PC-3 (cell line): ENCODE measurements around the gene LRPAP1. TPM values are rescaled to one million over a fixed set of nuclear protein-coding genes. Genes with fewer than 3 reads are reported as not detected.
"Not testable (repeated sequence)": the region's sequence is repeated elsewhere in the genome, so short reads cannot be mapped to it uniquely, and the experiment has no call there.

ENCODE experiments used
- ATAC-seq: fragments of 200-7000 bp; cut with Tn5 transposase; 2 replicates; pipeline ENCODE4 v1.9.1; 2020; ENCODE audit warnings: mild to moderate bottlenecking, moderate library complexity
- BruUV-seq: library from RNA; stranded (reverse); fragments of 400-500 nt; replicated peaks from 2 replicates; lab custom pipeline; 2021; lab: Mats Ljungman, UMichigan
- CTCF ChIA-PET: fragments of 300-600 bp; sonication (Branson Sonifier 250); formaldehyde crosslinking; loops from one replicate; lab custom pipeline; 2022; ENCODE audit warnings: antibody characterized with exemption; lab: Charles Lee
- POLR2A ChIA-PET: fragments of 300-600 bp; sonication (Branson Sonifier 250); formaldehyde crosslinking; loops from one replicate; lab custom pipeline; 2022; ENCODE audit warnings: antibody characterized with exemption; ENCODE audit not compliant: unreplicated experiment; lab: Charles Lee
- DNase-seq: peaks from one replicate; pipeline ENCODE4 v3.0.0-alpha.2; 2015
- H2AFZ ChIP-seq: fragments of 300-600 bp; sonication (generic); 2 replicates; pipeline ENCODE4 v1.6.0; 2016; ENCODE audit warnings: antibody characterized with exemption, low read length
- H3F3A ChIP-seq: fragments of 300-600 bp; sonication (generic); one replicate; pipeline ENCODE4 v1.6.0; 2017; ENCODE audit warnings: antibody characterized with exemption, low read length, control low read depth, mild to moderate bottlenecking; ENCODE audit not compliant: unreplicated experiment
- H3K27ac ChIP-seq: fragments of 300-600 bp; sonication (generic); 2 replicates; pipeline ENCODE4 v1.5.1; 2016; ENCODE audit warnings: mild to moderate bottlenecking, low read length
- H3K27me3 ChIP-seq: fragments of 300-600 bp; sonication (generic); 2 replicates; pipeline ENCODE4 v1.6.1; 2016; ENCODE audit warnings: low read length, mixed read lengths
- H3K36me3 ChIP-seq: fragments of 300-600 bp; sonication (generic); 2 replicates; pipeline ENCODE4 v1.6.1; 2016; ENCODE audit warnings: low read depth, mixed run types, low read length, mixed read lengths
- H3K4me1 ChIP-seq: fragments of 300-600 bp; sonication (generic); 2 replicates; pipeline ENCODE4 v1.5.1; 2016; ENCODE audit warnings: low read length; ENCODE audit not compliant: insufficient read depth
- H3K4me2 ChIP-seq: fragments of 300-600 bp; sonication (generic); 2 replicates; pipeline ENCODE4 v1.6.0; 2016; ENCODE audit warnings: low read length
- H3K4me3 ChIP-seq: fragments of 300-600 bp; sonication (generic); 2 replicates; pipeline ENCODE4 v1.5.1; 2016; ENCODE audit warnings: mild to moderate bottlenecking, low read length, mixed read lengths
- H3K79me2 ChIP-seq: fragments of 300-600 bp; sonication (generic); 2 replicates; pipeline ENCODE4 v1.6.1; 2017; ENCODE audit warnings: low read length, mixed read lengths
- H3K9ac ChIP-seq: fragments of 300-600 bp; sonication (generic); 2 replicates; pipeline ENCODE4 v1.6.0; 2016; ENCODE audit warnings: mild to moderate bottlenecking, low read length
- H3K9me2 ChIP-seq: fragments of 300-600 bp; sonication (generic); replicated peaks from 2 replicates; pipeline ENCODE4 v1.6.1; 2016; ENCODE audit warnings: mixed run types, low read length, mixed read lengths
- H3K9me3 ChIP-seq: fragments of 300-600 bp; sonication (generic); 2 replicates; pipeline ENCODE4 v1.6.1; 2016; ENCODE audit warnings: low read length, mixed read lengths
- H4K20me1 ChIP-seq: fragments of 300-600 bp; sonication (generic); 2 replicates; pipeline ENCODE4 v1.6.1; 2016; ENCODE audit warnings: low read length, mixed read lengths
- intact Hi-C: fragments of 100-400 bp; cut with micrococcal nuclease; formaldehyde crosslinking; loops from 2 replicates; pipeline ENCODE4 v1.9.0; 2023
- total RNA-seq: library from RNA; depleted of rRNA; stranded (reverse); fragments of >200 nt; gene quantifications from 2 replicates; pipeline ENCODE4 v1.2.3, GENCODE V29; 2014
- TF ChIP-seq, protein P1 (sequence below): fragments of 300-600 bp; sonication (generic); conservative IDR thresholded peaks from 2 replicates; pipeline ENCODE4 v1.5.1; 2017; ENCODE audit warnings: antibody characterized with exemption, low read depth, mild to moderate bottlenecking, low read length

Gene LRPAP1
- total RNA-seq, 1 experiment from 2014 or later: 133 TPM

DNA sequence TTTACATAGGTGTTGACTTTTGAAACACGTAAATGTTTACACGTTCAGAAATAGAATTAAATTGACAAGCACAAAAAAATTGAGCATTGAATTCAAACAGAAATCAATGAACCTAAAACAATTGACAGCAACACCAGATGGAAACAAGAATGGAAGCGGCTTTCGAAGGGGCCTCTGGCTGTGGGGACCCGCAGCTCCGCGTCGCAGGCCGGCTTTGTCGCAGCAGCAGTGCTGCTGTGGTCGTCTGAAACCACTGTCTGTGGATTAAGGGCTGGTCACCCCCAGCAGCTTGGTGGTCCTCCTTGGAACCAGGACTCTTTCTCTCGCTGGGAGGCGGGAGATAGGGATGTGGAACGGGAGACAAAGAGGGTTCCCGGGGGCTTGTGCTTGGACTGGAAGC is 37.4 kb upstream of the LRPAP1 start:
- BruUV-seq, H3K9ac ChIP-seq, H3K27ac ChIP-seq, H2AFZ ChIP-seq, H3K27me3 ChIP-seq, H3F3A ChIP-seq, H3K4me3 ChIP-seq, H3K36me3 ChIP-seq, H3K4me2 ChIP-seq, H3K4me1 ChIP-seq, CTCF ChIA-PET, intact Hi-C loops, POLR2A ChIA-PET, ATAC-seq, DNase-seq, H4K20me1 ChIP-seq, H3K79me2 ChIP-seq, H3K9me3 ChIP-seq, H3K9me2 ChIP-seq: not testable (repeated sequence)

DNA sequence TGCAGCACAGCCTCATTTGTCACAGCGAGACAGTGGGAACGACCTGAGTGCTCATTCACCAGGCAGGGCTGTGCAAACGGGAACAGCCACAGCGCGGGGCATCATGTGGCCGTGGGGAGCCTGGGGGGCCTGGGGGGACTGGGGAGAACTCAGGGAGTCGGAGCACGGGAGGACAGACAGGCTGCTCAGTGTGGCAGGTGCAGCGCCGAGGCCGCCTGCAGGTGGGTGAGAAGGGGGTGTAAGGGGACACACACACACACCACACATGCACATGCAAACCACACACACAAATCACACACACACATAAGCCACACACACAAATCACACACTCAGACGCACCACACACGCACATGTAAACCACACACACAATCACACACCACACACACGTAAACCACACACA is 34.5 kb upstream of the LRPAP1 start:
- intact Hi-C loops, CTCF ChIA-PET, H3K9me2 ChIP-seq: not testable (repeated sequence)

DNA sequence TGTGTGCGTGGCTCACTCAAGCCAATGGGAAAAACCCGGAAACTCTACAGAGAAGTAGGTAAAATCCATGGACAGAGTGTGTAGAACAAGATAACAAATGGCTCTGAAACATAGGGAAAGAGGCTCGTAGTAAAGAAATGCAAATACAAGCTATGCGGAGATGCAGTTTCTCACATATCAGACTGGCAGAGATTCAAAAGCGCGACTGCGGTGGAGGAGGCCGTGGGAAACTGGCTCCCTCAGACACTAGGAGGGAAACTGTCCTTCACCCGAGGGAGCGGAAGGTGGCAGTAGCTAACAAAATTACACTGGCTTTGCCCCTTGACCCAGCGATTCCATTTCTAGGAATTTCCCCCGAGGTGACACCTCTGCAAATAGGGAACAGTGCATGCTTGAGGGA is 34.1 kb upstream of the LRPAP1 start:
- BruUV-seq, CTCF ChIA-PET: not testable (repeated sequence)

More for the DNA sequence above, 34.5 kb upstream of the LRPAP1 start:
- H3K9me3 ChIP-seq, H3K27ac ChIP-seq, H3F3A ChIP-seq, POLR2A ChIA-PET, H3K79me2 ChIP-seq, H3K4me1 ChIP-seq, H3K4me2 ChIP-seq, H3K27me3 ChIP-seq, BruUV-seq, H3K4me3 ChIP-seq, H2AFZ ChIP-seq, H3K36me3 ChIP-seq, DNase-seq, H3K9ac ChIP-seq, ATAC-seq, H4K20me1 ChIP-seq: not testable (repeated sequence)

DNA sequence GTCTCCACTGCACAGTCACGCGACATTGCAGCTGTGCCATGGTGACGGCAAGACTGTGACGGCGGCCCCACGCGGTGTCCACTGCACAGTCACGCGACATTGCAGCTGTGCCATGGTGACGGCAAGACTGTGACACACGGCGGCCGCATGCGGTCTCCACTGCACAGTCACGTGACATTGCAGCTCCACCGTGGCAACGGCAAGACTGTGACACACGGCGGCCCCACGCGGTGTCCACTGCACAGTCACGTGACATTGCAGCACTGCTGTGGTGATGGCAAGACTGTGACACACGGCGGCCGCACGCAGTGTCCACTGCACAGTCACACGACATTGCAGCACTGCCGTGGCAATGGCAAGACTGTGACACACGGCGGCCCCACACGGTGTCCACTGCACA is 32.7 kb upstream of the LRPAP1 start:
- H2AFZ ChIP-seq, H3K4me3 ChIP-seq, H3K9ac ChIP-seq, CTCF ChIA-PET, H3K9me3 ChIP-seq, H3K36me3 ChIP-seq, H3K4me1 ChIP-seq, H3K27ac ChIP-seq, H3K4me2 ChIP-seq, H3K27me3 ChIP-seq, H3F3A ChIP-seq, H3K79me2 ChIP-seq, ATAC-seq, POLR2A ChIA-PET, H4K20me1 ChIP-seq, intact Hi-C loops, DNase-seq, BruUV-seq, H3K9me2 ChIP-seq: not testable (repeated sequence)

More for the DNA sequence above, 34.1 kb upstream of the LRPAP1 start:
- H3K4me1 ChIP-seq, H3K9ac ChIP-seq, H3K9me3 ChIP-seq, ATAC-seq, H3K36me3 ChIP-seq, H3K27me3 ChIP-seq, H3K9me2 ChIP-seq, H4K20me1 ChIP-seq, H3K4me3 ChIP-seq, H3K27ac ChIP-seq, intact Hi-C loops, POLR2A ChIA-PET, H3K79me2 ChIP-seq, H3K4me2 ChIP-seq, H3F3A ChIP-seq, H2AFZ ChIP-seq: not testable (repeated sequence)
- peak; percentile 3 for DNase-seq
- TF ChIP-seq, protein P1, sequence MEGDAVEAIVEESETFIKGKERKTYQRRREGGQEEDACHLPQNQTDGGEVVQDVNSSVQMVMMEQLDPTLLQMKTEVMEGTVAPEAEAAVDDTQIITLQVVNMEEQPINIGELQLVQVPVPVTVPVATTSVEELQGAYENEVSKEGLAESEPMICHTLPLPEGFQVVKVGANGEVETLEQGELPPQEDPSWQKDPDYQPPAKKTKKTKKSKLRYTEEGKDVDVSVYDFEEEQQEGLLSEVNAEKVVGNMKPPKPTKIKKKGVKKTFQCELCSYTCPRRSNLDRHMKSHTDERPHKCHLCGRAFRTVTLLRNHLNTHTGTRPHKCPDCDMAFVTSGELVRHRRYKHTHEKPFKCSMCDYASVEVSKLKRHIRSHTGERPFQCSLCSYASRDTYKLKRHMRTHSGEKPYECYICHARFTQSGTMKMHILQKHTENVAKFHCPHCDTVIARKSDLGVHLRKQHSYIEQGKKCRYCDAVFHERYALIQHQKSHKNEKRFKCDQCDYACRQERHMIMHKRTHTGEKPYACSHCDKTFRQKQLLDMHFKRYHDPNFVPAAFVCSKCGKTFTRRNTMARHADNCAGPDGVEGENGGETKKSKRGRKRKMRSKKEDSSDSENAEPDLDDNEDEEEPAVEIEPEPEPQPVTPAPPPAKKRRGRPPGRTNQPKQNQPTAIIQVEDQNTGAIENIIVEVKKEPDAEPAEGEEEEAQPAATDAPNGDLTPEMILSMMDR: peak; percentile 31; the same call in 1 of the 2 replicates
